NB4 (cell line): ENCODE results near the gene POU1F1.
"Not testable (repeated sequence)": the region's sequence is repeated elsewhere in the genome, so short reads cannot be mapped to it uniquely, and the experiment has no call there.

Experiments
- DNase-seq: peaks from one replicate; pipeline ENCODE4 v3.0.0; 2010; ENCODE audit warnings: low read depth
- H3K4me3 ChIP-seq: one replicate; pipeline ENCODE4 v1.5.1; 2011; ENCODE audit warnings: mild to moderate bottlenecking, low read depth, low read length, moderate library complexity
- MYC ChIP-seq: IDR thresholded peaks from 2 replicates; pipeline ENCODE4 v1.6.1; 2011; ENCODE audit warnings: low read depth, low read length
- POLR2A ChIP-seq: IDR thresholded peaks from 2 replicates; pipeline ENCODE4 v1.6.1; 2011; ENCODE audit warnings: mild to moderate bottlenecking; ENCODE audit not compliant: insufficient read length; ENCODE audit errors: extremely low read depth
- TF ChIP-seq, protein P1 (sequence below): IDR thresholded peaks from 2 replicates; pipeline ENCODE4 v1.6.1; 2011; ENCODE audit warnings: low read depth, low read length
- TF ChIP-seq, protein P2 (sequence below): IDR thresholded peaks from one replicate; pipeline ENCODE4 v1.5.1; 2012; ENCODE audit warnings: low read depth, low read length

POU1F1 gene

DNA sequence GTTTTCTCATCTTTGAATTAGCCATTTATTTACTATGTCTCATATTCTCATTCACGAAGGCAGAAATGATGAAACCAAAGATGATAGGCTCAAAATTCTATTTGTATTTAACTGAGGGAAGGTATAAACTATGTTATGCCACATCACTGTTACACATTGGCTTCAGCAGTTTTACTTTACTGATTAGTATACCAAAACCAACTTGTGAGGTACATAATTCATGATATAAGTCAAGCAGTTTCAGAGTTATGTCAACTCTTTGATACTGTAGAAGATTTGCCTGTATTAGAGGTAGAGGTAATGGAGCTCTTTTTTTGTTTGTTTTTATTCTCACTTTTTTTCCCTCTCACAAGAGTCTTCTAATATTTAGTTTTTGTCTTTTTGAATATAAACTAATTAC is 26.4 kb downstream of the POU1F1 start:
- H3K4me3 ChIP-seq: no peak overlapping the region
- TF ChIP-seq POLR2A: no peak
- TF ChIP-seq, protein P1, sequence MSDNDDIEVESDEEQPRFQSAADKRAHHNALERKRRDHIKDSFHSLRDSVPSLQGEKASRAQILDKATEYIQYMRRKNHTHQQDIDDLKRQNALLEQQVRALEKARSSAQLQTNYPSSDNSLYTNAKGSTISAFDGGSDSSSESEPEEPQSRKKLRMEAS: no peak
- TF ChIP-seq, protein P2, sequence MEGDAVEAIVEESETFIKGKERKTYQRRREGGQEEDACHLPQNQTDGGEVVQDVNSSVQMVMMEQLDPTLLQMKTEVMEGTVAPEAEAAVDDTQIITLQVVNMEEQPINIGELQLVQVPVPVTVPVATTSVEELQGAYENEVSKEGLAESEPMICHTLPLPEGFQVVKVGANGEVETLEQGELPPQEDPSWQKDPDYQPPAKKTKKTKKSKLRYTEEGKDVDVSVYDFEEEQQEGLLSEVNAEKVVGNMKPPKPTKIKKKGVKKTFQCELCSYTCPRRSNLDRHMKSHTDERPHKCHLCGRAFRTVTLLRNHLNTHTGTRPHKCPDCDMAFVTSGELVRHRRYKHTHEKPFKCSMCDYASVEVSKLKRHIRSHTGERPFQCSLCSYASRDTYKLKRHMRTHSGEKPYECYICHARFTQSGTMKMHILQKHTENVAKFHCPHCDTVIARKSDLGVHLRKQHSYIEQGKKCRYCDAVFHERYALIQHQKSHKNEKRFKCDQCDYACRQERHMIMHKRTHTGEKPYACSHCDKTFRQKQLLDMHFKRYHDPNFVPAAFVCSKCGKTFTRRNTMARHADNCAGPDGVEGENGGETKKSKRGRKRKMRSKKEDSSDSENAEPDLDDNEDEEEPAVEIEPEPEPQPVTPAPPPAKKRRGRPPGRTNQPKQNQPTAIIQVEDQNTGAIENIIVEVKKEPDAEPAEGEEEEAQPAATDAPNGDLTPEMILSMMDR: no peak
- TF ChIP-seq MYC: no peak
- no peak for DNase-seq

DNA sequence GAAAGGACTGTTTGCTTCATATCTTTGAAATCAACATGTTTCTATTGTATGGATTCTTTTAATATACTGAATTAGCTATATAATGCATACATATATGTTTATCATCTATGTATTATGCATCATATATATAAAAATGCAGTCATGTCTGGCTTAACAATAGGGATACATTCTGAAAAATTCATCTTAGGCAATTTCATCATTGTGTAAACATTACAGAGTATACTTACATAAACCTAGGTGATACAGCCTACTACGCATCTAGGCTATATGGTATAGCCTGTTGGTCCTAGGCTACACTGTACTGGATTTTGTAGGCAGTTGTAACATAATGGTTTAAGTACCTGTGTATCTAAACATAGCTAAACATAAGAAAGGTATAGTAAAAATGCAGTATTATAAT is 27.6 kb downstream of the POU1F1 start:
- no peak for DNase-seq
- TF ChIP-seq POLR2A: no peak
- TF ChIP-seq, protein P2: no peak
- TF ChIP-seq, protein P1: no peak
- TF ChIP-seq MYC: no peak
- H3K4me3 ChIP-seq: no peak overlapping the region

DNA sequence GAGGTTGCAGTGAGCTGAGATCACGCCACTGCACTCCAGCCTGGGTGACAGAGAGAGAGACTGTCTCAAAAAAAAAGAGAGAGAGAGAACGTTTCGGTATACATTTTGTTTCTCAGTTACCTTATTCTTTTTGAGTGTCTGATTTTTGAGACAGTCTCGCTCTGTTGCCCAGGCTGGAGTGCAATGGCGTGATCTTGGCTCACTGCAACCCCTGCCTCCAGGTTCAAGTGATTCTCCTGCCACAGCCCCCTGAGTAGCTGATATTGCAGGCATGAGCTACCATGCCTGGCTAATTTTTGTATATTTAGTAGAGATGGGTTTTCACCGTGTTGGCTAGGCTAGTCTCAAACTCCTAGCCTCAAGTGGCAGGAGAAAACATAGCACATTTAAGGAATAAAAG is 28.2 kb downstream of the POU1F1 start:
- H3K4me3 ChIP-seq, DNase-seq: not testable (repeated sequence)

DNA sequence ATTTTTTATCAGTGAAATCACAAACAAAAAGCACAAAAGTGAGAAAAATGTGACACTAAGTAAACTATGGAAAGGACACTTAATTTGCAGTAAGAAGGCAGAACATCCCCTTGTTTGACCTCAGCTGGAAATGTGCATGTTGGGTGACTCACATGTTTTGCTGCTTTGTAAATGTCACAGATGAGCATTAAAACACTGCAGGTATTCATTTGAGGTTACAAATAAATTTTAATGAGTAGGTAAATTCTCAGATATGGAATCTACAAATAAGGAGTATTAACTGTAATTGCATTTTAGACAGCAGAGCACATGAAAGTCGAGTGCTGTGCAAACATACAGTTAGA is 29.0 kb downstream of the POU1F1 start:
- TF ChIP-seq, protein P1: no peak
- DNase-seq: no peak
- no peak overlapping the region for H3K4me3 ChIP-seq

DNA sequence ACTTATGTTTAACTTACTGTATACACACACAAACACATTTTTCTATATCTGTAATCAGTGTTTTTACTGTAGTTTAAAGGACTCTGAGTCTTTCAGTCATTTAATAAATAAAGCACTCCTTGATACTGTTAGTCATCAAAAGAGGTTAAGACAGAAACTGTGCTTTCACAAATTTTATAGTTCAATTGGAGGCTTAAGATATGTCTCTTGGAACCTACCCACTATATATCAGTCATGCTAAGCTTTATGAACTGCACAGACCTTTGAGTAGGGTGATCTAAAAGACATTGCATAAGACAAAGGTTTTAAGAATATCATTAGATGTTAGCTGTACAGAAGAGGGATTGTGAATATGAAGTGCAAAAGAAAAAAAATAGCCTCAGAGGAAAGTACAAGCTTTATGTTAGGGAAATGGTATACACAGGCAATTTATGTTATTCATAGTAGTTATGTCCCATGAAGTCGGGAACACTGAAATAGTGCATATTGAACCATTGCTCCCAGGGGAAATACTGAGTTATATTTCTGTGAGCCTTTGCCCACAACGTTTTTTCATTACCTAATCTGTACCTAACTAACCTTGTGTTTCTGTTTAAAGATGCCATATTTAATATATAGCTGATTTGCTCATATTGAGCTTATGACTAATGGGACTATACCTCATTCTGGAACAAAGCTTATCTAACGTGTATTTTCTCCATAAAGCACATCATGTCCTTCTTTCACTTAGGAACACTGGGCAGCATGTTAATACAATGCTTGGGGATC is 29.5 kb downstream of the POU1F1 start:
- H3K4me3 ChIP-seq: no peak overlapping the region
- no peak for DNase-seq
- no peak for TF ChIP-seq MYC
- TF ChIP-seq, protein P1: no peak
- no peak for TF ChIP-seq POLR2A
- TF ChIP-seq, protein P2: no peak

DNA sequence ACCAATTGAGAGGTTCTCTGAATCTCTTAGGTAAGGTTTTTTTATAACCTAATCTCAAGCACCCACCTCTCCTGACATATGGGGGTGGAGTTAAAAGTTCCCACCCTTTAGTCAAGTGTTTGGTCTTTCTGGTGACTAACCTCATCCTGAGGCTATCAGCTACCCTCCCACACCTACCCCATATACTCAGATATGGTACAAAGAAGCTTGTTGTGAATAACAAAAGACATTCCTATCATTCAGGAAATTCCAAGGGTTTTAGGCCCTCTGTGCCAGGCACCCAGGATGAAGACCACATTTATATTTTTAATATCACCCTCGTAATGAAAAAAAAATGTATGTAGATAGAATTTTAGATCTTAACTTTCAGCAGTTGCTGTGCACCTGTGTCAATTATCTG is 40.3 kb downstream of the POU1F1 start:
- TF ChIP-seq POLR2A (no peak), MYC (no peak)
- TF ChIP-seq, protein P2: no peak
- TF ChIP-seq, protein P1: no peak
- no peak overlapping the region for H3K4me3 ChIP-seq
- DNase-seq: no peak

DNA sequence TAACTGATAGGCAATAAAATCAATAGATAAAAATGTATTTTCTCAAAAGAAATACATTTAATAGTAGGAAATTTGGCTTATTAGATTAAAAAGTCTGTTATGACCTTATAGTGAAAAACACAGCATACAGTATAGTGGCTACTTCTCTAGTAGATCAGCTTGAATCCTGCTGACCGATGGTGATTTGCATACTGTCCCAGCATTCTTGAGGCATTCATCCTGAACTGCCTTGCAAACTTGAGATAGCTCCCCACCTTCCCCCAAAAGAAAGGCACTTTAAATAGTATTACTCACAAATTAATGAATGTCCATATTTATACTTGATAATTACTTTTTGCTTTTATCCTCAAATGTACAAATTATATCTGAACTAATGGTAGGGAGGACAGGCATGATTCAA is 42.6 kb downstream of the POU1F1 start:
- DNase-seq: no peak
- TF ChIP-seq, protein P1: no peak
- TF ChIP-seq POLR2A (no peak), MYC (no peak)
- TF ChIP-seq, protein P2: no peak
- H3K4me3 ChIP-seq: no peak overlapping the region
